IPS-18a (cell line): Measurements from ENCODE around the gene TGM2.
A peak's percentile ranks its signal among the peaks of the same experiment; 100 is the strongest.

ENCODE experiments used
- H3K27ac ChIP-seq: one replicate; pipeline ENCODE4 v1.5.1; 2013; ENCODE audit warnings: low read length
- H3K27me3 ChIP-seq: one replicate; pipeline ENCODE4 v1.6.1; 2013; ENCODE audit warnings: mild to moderate bottlenecking, low read length; ENCODE audit not compliant: control insufficient read depth, insufficient read depth
- H3K36me3 ChIP-seq: one replicate; pipeline ENCODE4 v1.6.1; 2013; ENCODE audit warnings: low read depth, low read length; ENCODE audit not compliant: control insufficient read depth
- H3K4me1 ChIP-seq: one replicate; pipeline ENCODE4 v1.6.1; 2013; ENCODE audit warnings: low read depth, low read length; ENCODE audit not compliant: control insufficient read depth
- H3K4me3 ChIP-seq: one replicate; pipeline ENCODE4 v1.5.1; 2013; ENCODE audit warnings: low read length
- H3K9ac ChIP-seq: one replicate; pipeline ENCODE4 v1.6.1; 2013; ENCODE audit warnings: mild to moderate bottlenecking, low read length, moderate library complexity
- H3K9me3 ChIP-seq: one replicate; pipeline ENCODE4 v1.6.1; 2013; ENCODE audit warnings: low read depth, low read length; ENCODE audit not compliant: control insufficient read depth

TGM2 gene

DNA sequence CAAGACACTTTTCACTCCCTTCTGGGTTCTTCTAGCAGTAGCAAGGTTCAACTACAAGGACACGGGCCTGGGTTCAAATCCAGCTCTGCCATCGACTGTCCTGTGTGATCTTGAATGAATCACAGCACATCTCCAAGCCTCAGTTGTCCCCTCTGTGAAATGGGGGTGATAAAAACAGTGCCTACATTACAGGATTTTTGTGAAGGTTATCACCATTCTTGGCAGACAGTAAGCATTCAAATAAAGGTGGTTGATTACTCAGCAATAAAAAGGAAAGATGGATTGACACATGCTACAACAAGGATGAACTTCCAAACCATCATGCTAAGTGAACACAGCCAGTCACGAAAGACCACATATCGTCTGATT lies 6.6 kb upstream of the TGM2 start:
- Histone ChIP-seq H3K27me3 (no peaks in the 10 kb centered on the region), H3K36me3 (no peaks in the 10 kb centered on the region), H3K9ac (no peak overlapping the region), H3K4me1 (no peaks in the 10 kb centered on the region), H3K9me3 (no peaks in the 10 kb centered on the region), H3K4me3 (no peak overlapping the region), H3K27ac (no peak overlapping the region)

GRCh38 chr20:38170826-38171674 lies 6.0 kb upstream of the TGM2 start:
- Histone ChIP-seq H3K4me3 (no peak overlapping the region), H3K27ac (no peak overlapping the region), H3K27me3 (no peaks in the 10 kb centered on the region), H3K9ac (no peak overlapping the region), H3K4me1 (no peaks in the 10 kb centered on the region), H3K9me3 (no peaks in the 10 kb centered on the region), H3K36me3 (no peaks in the 10 kb centered on the region)

GRCh38 chr20:38170219-38170825 lies 5.3 kb upstream of the TGM2 start:
- H3K4me1 ChIP-seq, result no peaks in the 10 kb centered on the region
- H3K9ac ChIP-seq, result no peak overlapping the region
- H3K27me3 ChIP-seq, result no peaks in the 10 kb centered on the region
- H3K9me3 ChIP-seq, result no peaks in the 10 kb centered on the region
- H3K4me3 ChIP-seq, result no peak overlapping the region
- H3K27ac ChIP-seq, result no peak overlapping the region
- H3K36me3 ChIP-seq, result no peaks in the 10 kb centered on the region

- H3K4me3 ChIP-seq, result no peak overlapping the region
- H3K9ac ChIP-seq, result no peak overlapping the region
Measured at GRCh38 chr20:38169636-38170193, 4.6 kb upstream of the TGM2 start.

GRCh38 chr20:38168791-38169589 lies 3.9 kb upstream of the TGM2 start:
- Histone ChIP-seq H3K27ac (no peak overlapping the region), H3K36me3 (no peaks in the 10 kb centered on the region), H3K9me3 (no peaks in the 10 kb centered on the region), H3K4me3 (no peak overlapping the region), H3K9ac (no peak overlapping the region), H3K27me3 (no peaks in the 10 kb centered on the region), H3K4me1 (no peaks in the 10 kb centered on the region)

More at GRCh38 chr20:38169636-38170193, 4.6 kb upstream of the TGM2 start:
- Histone ChIP-seq H3K27me3 (no peaks in the 10 kb centered on the region), H3K36me3 (no peaks in the 10 kb centered on the region), H3K9me3 (no peaks in the 10 kb centered on the region), H3K4me1 (no peaks in the 10 kb centered on the region), H3K27ac (no peak overlapping the region)

GRCh38 chr20:38167851-38168760 lies 3.0 kb upstream of the TGM2 start:
- no peaks in the 10 kb centered on the region for H3K4me1 ChIP-seq
- no peak overlapping the region for H3K9ac ChIP-seq
- no peaks in the 10 kb centered on the region for H3K36me3 ChIP-seq
- no peaks in the 10 kb centered on the region for H3K9me3 ChIP-seq
- no peak overlapping the region for H3K27ac ChIP-seq
- no peak overlapping the region for H3K4me3 ChIP-seq
- no peaks in the 10 kb centered on the region for H3K27me3 ChIP-seq

DNA sequence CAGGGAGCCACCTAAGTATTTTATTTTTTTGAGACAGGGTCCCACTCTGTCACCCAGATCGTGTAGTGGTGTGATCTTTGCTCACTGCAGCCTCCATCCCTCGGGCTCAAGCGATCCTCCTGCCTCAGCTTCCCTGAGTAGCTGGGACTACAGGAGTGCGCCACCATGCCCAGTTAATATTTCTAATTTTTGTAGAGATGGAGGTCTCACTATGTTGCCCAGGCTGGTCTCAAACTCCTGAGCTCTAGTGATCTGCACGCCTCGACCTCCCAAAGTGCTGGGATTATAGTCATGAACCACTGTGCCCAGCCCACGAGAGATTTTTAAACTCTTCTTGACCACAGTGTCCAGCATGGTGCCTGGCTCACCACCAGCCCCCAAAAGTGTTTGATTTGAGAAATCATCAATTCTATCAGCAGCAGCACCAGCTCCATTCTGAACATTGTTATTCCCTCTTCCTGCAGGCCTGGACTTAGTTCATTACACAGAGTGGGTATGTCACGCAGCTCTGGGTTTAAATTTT lies 2.3 kb upstream of the TGM2 start:
- no peak overlapping the region for H3K9ac ChIP-seq

GRCh38 chr20:38166703-38167233 lies 1.7 kb upstream of the TGM2 start:
- no peak overlapping the region for H3K4me3 ChIP-seq
- no peaks in the 10 kb centered on the region for H3K9me3 ChIP-seq
- H3K36me3 ChIP-seq, result no peaks in the 10 kb centered on the region
- no peaks in the 10 kb centered on the region for H3K4me1 ChIP-seq
- no peaks in the 10 kb centered on the region for H3K27me3 ChIP-seq
- H3K27ac ChIP-seq, result no peak overlapping the region
- no peak overlapping the region for H3K9ac ChIP-seq

More for the DNA sequence above, 2.3 kb upstream of the TGM2 start:
- no peaks in the 10 kb centered on the region for H3K27me3 ChIP-seq
- H3K36me3 ChIP-seq, result no peaks in the 10 kb centered on the region
- no peaks in the 10 kb centered on the region for H3K4me1 ChIP-seq
- H3K27ac ChIP-seq, result no peak overlapping the region
- no peak overlapping the region for H3K4me3 ChIP-seq
- no peaks in the 10 kb centered on the region for H3K9me3 ChIP-seq

GRCh38 chr20:38165966-38166702 lies 1.1 kb upstream of the TGM2 start:
- Histone ChIP-seq H3K36me3 (no peaks in the 10 kb centered on the region), H3K4me3 (no peak overlapping the region), H3K27me3 (no peaks in the 10 kb centered on the region), H3K4me1 (no peaks in the 10 kb centered on the region), H3K9me3 (no peaks in the 10 kb centered on the region), H3K9ac (no peak overlapping the region), H3K27ac (no peak overlapping the region)

GRCh38 chr20:38164624-38165088 lies 414 bp downstream of the TGM2 start:
- Histone ChIP-seq H3K36me3 (no peaks in the 10 kb centered on the region), H3K4me3 (peak overlapping the region; percentile 41), H3K4me1 (no peaks in the 10 kb centered on the region), H3K9ac (no peak overlapping the region), H3K9me3 (no peaks in the 10 kb centered on the region), H3K27me3 (no peaks in the 10 kb centered on the region), H3K27ac (no peak overlapping the region)
